H1 (cell line): ENCODE measurements around the gene WDR26. TPM values are rescaled to one million over a fixed set of nuclear protein-coding genes. Genes with fewer than 3 reads are reported as not detected.

Experiments
- EZH2 ChIP-seq: fragments of 200-600 bp; sonication (generic); IDR thresholded peaks from 2 replicates; pipeline ENCODE4 v1.7.1; 2012; ENCODE audit warnings: low read depth, mild to moderate bottlenecking, moderate library complexity, low read length, inconsistent platforms; ENCODE audit not compliant: severe bottlenecking
- HDAC2 ChIP-seq, 2 experiments: fragments of 300-600 bp in 1 of 2; sonication (generic) in 1 of 2; IDR thresholded peaks; 2 replicates each; pipeline ENCODE4 v1.6.1; 2011 to 2012; ENCODE audit warnings: low read depth in 2 of 2, low read length in 2 of 2, mild to moderate bottlenecking in 2 of 2, moderate library complexity in 2 of 2, borderline replicate concordance in 1 of 2, inconsistent platforms in 1 of 2
- JUND ChIP-seq: IDR thresholded peaks from 2 replicates; pipeline ENCODE4 v1.6.1; 2011; ENCODE audit warnings: mild to moderate bottlenecking, improper control_type of control experiment, low read length
- TAF7 ChIP-seq: optimal IDR thresholded peaks from 2 replicates; pipeline ENCODE3; 2011; ENCODE audit warnings: low read depth, mild to moderate bottlenecking, inconsistent platforms, low read length, moderate library complexity, borderline replicate concordance
- polyA plus RNA-seq, 7 experiments: library from polyadenylated mRNA; depleted of rRNA in 3 of 7; stranded (reverse) in 5 of 7; unstranded in 2 of 7; fragments of >200 nt in 5 of 7; fragments of 200-250 nt in 2 of 7; gene quantifications; 1 replicate in 5 of 7; 2 replicates in 1 of 7; 4 replicates in 1 of 7; pipeline versions ENCODE4 v1.2.1 to v1.2.3, GENCODE V29; 2011 to 2013; ENCODE audit warnings: missing spikeins in 2 of 7, mixed read lengths in 2 of 7
- total RNA-seq: library from RNA; stranded (reverse); fragmentation: NEBNext Ultra II Directional; extraction: Animal tissue kit (Norgen Biotek cat#: 25700); gene quantifications from 2 replicates; pipeline ENCODE4 v1.2.1, GENCODE V29; 2021
- TF ChIP-seq, protein P1 (sequence below): IDR thresholded peaks from 2 replicates; pipeline ENCODE4 v1.6.1; 2012; ENCODE audit warnings: inconsistent platforms

WDR26 gene
- total and polyA plus RNA-seq, 2 of the 8 experiments (the other 6 are each of a cell fraction or from before 2014, with no cell fraction given), result 18.0 to 72.5 TPM

DNA sequence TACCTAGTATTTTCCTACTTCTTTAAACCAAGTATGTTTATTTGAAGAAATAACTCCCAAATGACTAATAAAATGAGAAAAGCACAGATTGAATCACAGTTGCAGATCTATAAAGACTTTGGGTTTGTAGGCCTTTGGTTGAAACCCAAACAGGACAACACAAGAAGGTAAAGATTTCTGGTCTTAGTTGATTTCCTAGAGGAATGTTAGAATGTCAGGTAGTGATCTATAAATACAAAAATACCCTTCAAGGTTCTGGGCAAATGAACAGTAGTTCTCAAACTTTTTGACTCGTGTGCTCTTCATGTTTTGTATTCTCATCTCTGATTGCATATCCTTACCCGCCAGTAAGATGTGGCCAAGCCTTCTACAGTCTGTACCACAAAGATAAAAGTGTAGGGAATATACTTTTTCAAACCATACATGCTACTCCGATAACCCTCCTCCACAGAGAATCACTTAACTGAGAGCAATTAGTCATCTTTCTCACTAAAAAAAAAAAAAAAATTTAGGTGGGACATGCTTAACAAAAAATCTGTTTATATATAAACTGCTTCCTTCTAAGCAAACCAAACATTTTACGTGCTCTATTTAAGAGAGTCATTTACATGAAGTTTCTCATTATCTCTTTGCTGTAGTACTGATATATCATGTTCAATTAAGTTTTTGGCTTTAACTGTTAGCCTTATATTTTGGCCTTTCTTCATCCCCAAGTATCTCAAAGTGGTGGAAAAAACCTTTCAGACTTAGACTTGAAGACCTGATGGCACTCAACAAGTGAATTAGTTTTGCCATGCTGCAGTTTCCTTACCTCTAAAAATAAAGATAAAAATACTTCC lies 42.0 kb downstream of the WDR26 start (continued):
- TF ChIP-seq, protein P1, sequence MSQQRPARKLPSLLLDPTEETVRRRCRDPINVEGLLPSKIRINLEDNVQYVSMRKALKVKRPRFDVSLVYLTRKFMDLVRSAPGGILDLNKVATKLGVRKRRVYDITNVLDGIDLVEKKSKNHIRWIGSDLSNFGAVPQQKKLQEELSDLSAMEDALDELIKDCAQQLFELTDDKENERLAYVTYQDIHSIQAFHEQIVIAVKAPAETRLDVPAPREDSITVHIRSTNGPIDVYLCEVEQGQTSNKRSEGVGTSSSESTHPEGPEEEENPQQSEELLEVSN, result no peak
- TF ChIP-seq JUND (no peak), TAF7 (no peak), EZH2 (no peak), HDAC2 (IDR thresholded peaks at IDR 0.05; ENCODE audit: borderline replicate concordance in 1 of 2, low read depth in 2 of 2, low read length in 2 of 2) (no peak)
